Effector CD8-positive, alpha-beta T cell (primary cell): ENCODE measurements around the gene SAMD11.
"Not testable (repeated sequence)": the region's sequence is repeated elsewhere in the genome, so short reads cannot be mapped to it uniquely, and the experiment has no call there.

Source experiments
- DNase-seq: peaks from one replicate; lab custom pipeline; 2025; lab: John Stamatoyannopoulos, UW

SAMD11 gene

GRCh38 chr1:975896-976683, 52.4 kb downstream of the SAMD11 start:
- peak; percentile 37 for DNase-seq

- not testable (repeated sequence) for DNase-seq
These were observed 53.1 kb downstream of the SAMD11 start for GRCh38 chr1:976791-977190.

GRCh38 chr1:978069-978834, 54.5 kb downstream of the SAMD11 start:
- DNase-seq = no peak

GRCh38 chr1:978835-979743, 55.4 kb downstream of the SAMD11 start:
- DNase-seq = no peak

GRCh38 chr1:979744-980072, 56.0 kb downstream of the SAMD11 start:
- DNase-seq = no peak

GRCh38 chr1:980137-980571, 56.4 kb downstream of the SAMD11 start:
- DNase-seq = no peak

- DNase-seq = no peak
These were observed 57.1 kb downstream of the SAMD11 start for GRCh38 chr1:980602-981395.

- no peak for DNase-seq
These were observed 57.8 kb downstream of the SAMD11 start for GRCh38 chr1:981491-981954.

- no peak for DNase-seq
These were observed 58.3 kb downstream of the SAMD11 start, which contains the start of gene PERM1 for GRCh38 chr1:981955-982558. TSS of gene PERM1 (minus strand) at chr1:982093. CDS start at chr1:981029, 1,064 bp downstream.

GRCh38 chr1:982765-983436, 59.2 kb downstream of the SAMD11 start:
- DNase-seq = no peak

- DNase-seq = peak; percentile 52
These were observed 60.2 kb downstream of the SAMD11 start for GRCh38 chr1:983798-984475.

GRCh38 chr1:984476-984814, 60.7 kb downstream of the SAMD11 start:
- DNase-seq = no peak

GRCh38 chr1:985126-985525, 61.4 kb downstream of the SAMD11 start:
- DNase-seq = no peak

GRCh38 chr1:988061-988460, 64.3 kb downstream of the SAMD11 start:
- DNase-seq = not testable (repeated sequence)

GRCh38 chr1:991275-991674, 67.6 kb downstream of the SAMD11 start:
- not testable (repeated sequence) for DNase-seq

- DNase-seq = no peak
These were observed 68.2 kb downstream of the SAMD11 start for GRCh38 chr1:991895-992294.

GRCh38 chr1:992362-992761, 68.6 kb downstream of the SAMD11 start:
- no peak for DNase-seq

- no peak for DNase-seq
These were observed 69.8 kb downstream of the SAMD11 start for GRCh38 chr1:993379-993995.
